H1 (cell line): ENCODE data around the gene FAM240A. TPM values are rescaled to one million over a fixed set of nuclear protein-coding genes. Genes with fewer than 3 reads are reported as not detected.

ENCODE experiments used
- E2F6 ChIP-seq: IDR thresholded peaks from 2 replicates; pipeline ENCODE4 v1.6.1; 2012; ENCODE audit warnings: inconsistent platforms
- polyA plus RNA-seq, 7 experiments: library from polyadenylated mRNA; depleted of rRNA in 3 of 7; stranded (reverse) in 5 of 7; unstranded in 2 of 7; fragments of >200 nt in 5 of 7; fragments of 200-250 nt in 2 of 7; gene quantifications; 1 replicate in 5 of 7; 2 replicates in 1 of 7; 4 replicates in 1 of 7; pipeline versions ENCODE4 v1.2.1 to v1.2.3, GENCODE V29; 2011 to 2013; ENCODE audit warnings: missing spikeins in 2 of 7, mixed read lengths in 2 of 7
- total RNA-seq: library from RNA; stranded (reverse); fragmentation: NEBNext Ultra II Directional; extraction: Animal tissue kit (Norgen Biotek cat#: 25700); gene quantifications from 2 replicates; pipeline ENCODE4 v1.2.1, GENCODE V29; 2021

FAM240A gene
- total and polyA plus RNA-seq, 2 of the 8 experiments (the other 6 are each of a cell fraction or from before 2014, with no cell fraction given) = 0.08 TPM; not detected in 1

- no peak for TF ChIP-seq E2F6
- TF ChIP-seq, all 59 proteins: peak for 0
These were observed 52.1 kb downstream of the FAM240A start (continued) for GRCh38 chr3:46664188-46664970.
